Stimulated activated CD4-positive, alpha-beta T cell treated with anti-CD3 and anti-CD28 coated beads, Interleukin-1b, Interleukin-23, amount 100 ng/mL, for 24 hours (primary cell): ENCODE data around the gene ICAM2.
"Not testable (repeated sequence)": the region's sequence is repeated elsewhere in the genome, so short reads cannot be mapped to it uniquely, and the experiment has no call there.

ENCODE experiments used
- DNase-seq, 4 experiments: peaks; one replicate each; pipeline ENCODE4 v3.0.0-alpha.2; 2020; ENCODE audit warnings: low read depth in 4 of 4, low spot score in 1 of 4

The ICAM2 gene

DNA sequence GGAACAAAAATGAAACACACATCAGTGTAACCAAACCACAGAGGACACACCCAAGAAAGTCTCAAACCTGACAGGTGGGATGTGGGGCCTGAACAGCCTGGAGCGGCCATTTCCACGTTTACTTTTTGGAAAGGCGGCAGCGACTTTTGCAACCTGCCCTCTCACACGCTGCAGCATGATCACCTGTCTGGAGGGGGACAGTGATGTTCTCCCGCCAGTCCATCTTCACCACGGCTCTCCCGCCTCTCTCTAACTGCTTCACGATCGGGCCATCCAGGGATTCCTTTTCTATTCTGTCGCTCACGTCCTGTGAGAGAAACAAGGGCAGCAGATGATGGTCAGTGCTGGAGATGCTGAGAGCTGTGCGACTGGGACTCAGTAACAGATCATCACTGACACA lies 24.7 kb upstream of the ICAM2 start:
- no peak for DNase-seq

DNA sequence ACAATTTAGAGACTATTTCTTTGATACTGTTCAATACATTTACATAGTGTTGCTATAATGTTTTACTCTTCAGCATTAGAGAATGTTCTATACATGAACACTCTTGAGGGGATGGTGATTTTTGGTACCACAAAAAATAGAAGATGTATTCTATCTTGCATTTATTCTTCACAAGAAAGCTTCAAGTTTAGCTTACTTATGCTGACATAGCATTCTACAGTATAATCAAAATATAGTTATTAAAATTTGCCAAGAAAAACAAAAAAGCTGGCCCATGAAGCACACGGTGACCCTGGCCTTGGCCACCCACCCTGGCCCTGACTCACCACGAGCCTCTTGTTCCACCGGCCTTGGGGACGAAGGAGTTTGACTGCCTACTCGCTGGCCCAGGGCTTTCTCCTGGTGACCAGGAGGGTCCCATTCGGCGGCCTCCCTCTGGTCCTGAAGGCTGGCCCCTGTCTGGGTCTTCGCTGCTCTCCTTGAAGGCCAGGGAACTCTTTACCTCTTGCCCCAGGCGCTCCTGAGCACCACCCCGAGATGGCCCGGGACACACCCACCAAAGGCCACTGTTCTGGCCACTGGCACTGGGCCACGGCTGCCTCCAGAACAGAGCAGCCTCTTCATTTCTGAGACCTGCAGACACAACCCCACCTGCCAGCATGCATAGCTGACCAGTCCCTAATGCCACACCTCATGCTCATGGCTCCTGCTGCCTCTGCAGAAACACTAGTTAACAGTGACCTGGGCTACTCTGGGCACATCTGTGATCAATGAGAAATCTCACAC lies 22.5 kb upstream of the ICAM2 start:
- no peak for DNase-seq

DNA sequence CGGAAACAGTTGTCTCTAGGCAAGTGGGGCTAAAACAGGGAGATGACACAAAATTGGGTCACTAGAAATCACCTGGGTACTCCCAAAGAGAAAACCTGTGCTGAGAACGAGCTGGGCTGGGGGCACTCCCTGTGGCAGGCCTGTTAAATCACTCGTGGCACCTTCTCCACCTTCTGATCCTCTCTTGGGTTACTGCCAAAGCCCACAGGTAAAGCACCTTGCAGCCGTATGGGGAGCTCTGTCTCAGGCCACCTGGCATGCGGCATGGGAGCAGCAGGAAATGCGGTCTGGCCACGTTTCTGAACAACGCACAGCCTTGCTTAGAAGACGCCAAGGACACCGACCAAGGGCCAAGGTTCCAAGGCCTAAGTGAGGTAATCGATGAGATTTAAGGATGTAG lies 21.5 kb upstream of the ICAM2 start:
- no peak for DNase-seq

DNA sequence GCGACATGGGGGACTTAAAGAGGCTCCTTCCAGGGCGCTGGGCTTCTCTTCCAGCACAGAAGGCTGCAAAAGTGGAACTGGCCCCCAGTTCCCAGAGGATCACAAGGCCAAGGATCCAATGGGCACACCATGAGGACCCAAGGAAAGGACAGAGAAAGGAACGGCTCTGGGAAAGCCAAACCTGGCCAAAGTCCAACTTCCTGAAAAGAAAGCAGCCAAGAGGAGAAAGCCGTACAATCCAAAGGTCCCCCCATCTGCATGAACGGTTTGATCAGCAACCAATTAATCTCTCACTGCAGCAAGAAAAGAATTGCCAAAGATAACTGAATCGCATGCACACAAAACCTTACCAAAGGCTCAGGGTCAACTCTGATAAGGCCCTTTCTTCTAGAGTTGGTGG lies 19.8 kb upstream of the ICAM2 start:
- DNase-seq = no peak

DNA sequence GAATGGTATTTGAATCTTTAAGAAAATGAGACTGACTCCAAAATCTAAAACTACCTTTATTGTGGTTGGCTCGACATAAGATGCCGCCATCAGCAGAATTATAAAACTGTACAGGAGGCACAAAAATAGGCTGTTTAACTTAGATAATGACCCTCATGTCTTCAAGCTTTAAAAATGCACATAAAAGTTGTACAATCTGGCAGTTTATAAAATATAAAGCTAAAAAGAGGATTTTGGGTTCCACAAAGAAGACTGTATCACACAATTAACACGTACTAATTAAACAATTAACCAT lies 18.6 kb upstream of the ICAM2 start:
- no peak for DNase-seq

DNA sequence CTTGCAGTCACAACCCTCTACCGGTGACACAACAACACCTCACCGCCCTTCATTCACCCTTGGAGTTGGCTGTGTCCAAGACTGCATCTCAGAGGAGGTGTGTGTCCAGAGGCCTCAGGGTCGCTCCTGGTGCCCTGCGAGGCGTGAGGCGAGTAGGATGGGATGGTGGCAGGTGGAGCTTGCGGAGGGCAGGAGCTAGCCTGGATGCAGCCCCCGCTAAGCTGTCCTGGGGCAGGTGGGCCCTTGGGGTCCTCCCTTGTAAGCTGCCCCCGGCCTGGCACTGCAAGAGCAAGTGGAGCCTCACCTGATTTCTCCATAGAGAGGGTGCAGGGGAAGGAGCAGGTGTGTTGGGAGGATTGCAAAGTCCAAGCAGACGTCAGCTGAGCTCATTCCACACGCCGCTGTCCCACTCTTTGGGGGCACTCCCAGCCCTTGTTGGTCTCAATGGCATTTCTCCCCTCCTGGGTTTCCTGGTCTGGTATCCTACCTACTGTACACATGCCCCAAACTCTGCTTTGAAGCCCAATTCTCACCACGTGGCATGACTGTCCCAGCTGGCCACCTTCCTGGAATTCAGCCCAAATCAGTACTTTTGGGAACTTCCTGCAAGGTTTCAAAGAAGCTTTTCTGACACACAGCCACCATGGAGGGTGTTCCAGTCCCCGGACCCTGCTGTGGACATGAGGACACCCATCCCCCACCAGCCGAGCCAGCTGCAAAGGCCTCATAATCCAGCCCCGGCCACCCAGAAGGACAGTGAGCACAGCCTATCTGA lies 18.1 kb upstream of the ICAM2 start:
- no peak for DNase-seq

DNA sequence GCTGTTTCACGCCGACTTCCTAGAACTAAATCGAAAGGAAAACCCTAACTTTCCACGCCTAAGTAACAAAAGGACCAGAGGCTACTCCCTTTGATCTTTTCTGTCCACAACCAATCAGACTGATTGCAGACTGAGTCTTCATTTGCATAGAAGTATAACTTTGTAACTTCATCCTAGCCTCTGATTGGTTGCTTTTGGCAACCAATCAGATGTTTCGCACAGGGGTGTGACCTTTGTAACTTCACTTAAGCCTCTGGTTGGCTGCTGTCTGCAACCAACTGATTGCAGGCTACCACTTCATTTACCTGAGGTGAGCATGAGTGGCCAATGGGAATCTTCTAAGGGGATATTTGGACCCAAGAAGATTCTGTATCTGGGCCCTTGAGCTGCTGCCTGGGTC lies 17.4 kb upstream of the ICAM2 start:
- no peak for DNase-seq

DNA sequence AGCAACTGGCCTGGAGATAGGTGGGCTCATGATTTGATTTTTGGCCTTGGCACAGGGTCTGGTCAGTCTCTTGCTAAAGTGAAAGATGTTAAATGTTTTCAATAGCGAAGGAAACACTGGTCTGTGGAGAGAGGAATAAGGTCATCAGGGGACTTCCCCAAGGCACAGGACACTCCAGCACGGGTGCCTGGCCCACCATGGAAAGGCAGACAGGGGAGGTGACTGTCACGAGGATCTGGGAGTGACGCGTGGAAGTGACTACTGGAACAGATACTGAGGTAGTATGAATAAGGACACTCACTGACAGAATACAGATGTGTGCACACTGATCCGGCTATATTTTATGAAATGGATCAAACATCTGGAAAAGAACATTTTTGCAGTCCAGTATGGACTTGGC lies 16.7 kb upstream of the ICAM2 start:
- DNase-seq = no peak

DNA sequence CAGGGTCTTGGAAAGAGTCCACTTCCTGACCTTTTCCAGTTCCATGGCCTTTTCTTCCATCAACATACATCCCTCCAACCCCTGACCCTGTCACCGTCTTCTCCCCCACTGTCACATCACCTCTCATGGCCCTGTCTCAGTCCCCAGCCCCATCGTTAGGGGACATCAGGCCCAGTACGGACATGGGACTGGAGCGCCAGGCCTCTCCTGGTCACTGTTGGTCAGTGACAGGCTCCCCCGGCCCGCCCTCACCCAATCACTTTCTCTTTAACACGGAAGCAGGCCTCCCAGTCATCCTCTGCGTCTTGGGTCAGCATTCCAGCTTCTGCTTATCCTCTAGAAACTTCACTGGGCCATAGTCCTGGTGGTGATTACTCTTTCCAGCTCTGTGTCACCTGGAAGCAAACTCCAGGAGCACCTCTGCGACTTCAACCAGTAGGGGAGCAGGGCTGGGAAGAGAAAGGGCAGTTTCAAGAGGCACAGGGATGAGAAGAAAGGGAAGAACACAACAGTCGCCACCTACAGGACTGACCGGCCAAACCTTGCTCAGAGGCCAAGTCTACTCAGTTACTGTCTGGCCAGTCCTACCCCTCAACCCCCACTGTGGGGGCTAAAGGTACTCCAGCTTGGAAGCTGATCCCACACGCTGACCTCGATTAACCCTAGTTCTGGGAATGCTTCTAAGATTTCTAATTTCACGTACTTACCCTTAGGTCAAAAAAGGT lies 15.9 kb upstream of the ICAM2 start:
- DNase-seq = no peak

DNA sequence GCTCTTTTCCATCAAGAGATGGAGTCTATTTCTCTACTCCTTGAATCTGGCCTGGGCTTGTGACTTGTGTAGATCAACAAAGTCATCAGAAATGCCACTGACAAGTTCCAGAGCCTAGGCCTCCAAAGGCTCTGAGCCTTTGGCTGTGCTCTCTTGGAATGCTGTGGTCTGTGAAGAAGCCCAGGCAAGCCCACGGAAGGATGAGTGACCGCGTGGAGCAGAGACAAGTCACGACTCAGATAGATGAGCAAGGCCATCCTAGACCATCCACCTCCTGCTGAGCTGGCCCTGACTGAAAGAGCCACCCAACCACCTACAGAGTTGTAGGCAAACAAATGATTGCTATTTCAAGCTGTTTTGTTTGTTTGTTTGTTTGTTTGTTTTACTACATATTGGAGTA lies 11.6 kb upstream of the ICAM2 start:
- no peak for DNase-seq

DNA sequence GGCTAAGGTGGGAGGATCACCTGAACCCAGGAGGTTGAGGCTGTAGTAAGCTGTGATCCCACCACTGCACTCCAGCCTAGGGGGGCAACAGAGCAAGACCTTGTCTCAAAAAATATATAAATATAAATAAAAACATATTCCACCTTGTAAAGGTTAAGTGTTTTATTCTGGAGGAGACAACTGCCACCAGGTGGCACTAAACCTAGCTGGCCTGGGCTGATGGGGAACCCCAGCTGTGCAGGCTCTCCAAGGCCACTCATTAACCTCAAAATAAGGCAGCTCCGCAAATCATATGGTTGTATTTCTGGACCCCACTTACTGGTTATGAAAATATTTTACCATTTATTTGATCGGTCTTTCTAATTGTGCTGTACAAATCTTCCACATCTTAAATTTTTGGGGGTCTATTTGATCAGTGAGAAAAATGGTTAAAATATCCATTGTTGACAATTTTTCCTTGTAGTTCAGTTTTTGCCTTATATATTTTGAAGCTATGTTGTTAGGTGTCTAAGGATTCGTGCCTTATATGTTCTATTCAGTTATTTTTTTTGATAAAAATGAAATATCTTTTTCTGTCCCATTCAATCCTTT lies 8.5 kb upstream of the ICAM2 start:
- DNase-seq = peak; percentile 44 to 59 (median 49)

DNA sequence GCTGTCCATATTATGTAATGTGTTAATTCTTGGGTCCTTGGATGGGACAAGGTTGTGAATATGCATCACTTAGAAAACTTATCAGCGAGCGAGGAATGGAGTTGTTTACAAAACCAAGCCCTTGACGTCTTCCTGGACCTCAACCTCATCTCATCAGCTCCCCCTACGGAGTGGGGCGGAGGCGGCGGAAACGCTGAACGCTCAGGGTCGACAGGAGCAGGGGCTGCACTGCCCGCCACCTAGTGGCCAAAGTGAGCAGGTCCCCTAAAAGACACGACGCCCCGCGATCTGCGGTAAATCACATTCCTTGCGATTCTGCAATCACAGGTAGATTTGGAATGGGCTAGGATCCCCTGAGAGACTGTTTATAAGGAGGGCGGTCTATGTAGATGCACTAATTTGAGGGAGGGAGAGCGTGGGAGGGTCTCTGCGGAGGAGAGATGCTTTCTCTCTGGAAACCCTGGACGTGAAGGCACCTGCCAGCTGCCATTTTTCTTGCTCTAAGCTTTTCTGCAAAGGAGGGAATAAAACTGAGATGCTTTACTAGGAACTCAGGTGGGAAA lies 5.4 kb upstream of the ICAM2 start:
- DNase-seq = peak; percentile 66 to 83 (median 76)

DNA sequence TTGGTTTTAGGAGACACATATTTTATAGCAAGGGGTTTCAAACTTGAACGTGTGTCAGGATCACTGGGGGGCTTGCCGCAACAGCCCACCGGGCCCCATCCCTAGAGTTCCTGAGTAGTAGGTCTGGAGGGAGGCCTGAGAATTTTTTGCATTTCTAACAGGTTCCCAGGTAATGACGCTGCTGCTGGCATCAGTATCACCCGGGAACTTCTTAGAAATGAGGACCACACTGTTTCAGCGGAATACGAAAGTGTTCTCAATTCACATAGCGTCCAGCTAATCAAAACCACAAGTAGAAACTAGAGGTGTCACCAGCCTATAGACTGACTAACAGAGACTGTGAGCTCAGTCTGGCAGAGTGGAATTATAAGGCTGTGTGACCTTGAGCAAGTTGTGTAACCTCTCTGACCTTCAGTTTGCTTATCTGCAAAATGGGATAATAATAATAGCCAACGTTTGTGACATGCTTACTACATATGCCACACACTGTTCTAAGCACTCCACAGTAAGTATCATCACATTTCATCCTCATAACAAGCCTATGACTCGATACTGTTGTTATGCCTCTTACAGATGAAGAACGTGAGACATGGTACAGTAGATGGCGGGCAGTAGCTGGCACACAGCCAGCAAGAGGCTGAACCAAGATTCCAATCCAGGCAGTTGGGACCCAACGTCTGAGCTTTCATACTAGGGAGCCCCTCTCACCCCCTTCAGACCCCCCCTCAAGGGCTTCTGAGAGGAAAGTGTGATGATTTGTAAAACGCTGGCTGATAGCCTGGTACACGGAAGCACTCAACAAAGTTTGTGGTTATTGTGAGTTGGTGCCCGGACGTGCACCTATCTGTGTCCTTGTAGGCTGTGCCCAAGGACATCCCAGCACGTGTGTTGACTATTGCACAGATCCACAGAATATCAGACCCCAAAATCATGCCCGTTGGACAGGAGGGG lies 4.6 kb upstream of the ICAM2 start:
- peak in 1 of 4 experiments; percentile 26 for DNase-seq

DNA sequence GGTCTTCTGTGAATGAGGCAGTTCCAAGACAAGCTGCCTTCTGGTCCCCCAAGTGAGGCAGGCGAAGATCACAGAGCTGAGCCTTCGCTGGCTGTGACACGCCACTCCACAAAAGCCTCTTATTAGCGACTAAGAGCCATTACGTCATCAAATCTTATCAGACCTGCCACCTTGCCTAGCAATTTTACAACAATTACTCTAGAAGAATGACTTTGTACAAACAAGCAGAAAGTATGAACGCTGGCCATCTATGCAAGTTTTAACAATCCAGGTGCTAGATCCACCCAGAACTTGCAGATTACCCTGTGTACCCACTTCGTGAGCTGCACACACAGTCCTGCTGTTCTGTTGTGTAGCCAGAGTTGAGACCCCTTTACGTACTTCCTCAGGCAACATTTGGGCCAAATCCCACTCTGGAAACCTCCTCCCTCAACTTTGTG lies 3.8 kb upstream of the ICAM2 start:
- no peak for DNase-seq

DNA sequence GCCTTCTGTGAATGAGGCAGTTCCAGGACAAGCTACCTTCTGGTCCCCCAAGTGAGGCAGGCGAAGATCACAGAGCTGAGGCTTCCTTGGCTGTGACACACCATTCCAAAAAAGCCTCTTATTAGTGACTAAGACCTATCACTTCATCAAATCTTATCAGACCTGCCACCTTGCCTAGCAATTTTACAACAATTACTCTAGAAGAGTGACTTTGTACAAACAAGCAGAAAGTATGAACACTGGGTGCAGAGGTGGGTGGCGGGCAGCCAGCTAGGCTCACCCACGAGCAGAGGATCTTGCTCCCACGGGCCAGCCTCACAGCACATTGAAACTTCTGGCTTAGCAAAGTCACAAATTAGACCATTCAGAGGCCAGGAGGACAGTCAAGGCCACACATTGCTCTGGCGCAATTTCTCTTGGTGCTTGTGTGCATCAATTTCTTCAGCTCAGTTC lies 2.2 kb upstream of the ICAM2 start:
- no peak for DNase-seq

DNA sequence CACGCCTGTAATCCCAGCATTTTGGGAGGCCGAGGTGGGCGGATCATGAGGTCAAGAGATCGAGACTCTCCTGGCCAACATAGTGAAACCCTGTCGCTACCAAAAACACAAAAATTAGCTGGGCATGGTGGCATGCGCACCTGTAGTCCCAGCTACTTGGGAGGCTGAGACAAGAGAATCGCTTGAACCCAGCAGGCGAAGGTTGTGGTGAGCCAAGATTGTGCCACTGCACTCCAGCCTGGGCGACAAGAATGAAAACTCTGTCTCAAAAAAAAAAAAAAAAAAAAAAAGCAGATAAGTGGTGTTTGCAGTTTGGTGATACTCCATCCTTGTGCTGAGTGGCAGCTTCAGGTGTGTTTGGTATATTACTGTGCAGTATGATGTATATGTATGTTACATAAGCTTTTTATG lies 877 bp downstream of the ICAM2 start:
- DNase-seq = not testable (repeated sequence)

DNA sequence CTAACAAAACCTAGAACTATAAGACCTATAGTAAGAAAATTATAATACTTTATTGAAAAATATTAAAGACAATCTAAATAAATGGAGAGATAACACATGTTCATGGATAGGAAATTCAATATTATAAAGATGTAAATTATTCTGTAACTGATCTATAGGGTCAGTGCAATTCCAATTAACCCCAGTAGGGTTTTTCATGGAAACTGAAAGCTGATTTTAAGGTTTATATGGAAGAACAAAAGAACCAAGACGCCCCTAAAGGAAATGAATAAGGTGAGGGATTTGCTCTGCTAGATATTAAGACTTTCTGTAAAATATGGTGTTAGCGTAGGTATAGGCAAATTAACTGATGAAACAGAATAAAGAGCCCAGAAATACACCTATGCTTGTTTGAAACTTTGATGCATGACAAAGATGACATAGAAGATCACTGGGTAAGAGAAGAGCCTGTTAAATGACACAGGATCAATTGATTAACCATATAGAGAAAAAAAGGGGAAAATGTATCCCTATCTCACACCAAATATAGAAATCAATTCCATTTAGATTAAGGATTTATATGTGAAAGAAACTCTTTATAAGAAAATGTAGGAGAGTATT lies 3.0 kb downstream of the ICAM2 start:
- no peak for DNase-seq

DNA sequence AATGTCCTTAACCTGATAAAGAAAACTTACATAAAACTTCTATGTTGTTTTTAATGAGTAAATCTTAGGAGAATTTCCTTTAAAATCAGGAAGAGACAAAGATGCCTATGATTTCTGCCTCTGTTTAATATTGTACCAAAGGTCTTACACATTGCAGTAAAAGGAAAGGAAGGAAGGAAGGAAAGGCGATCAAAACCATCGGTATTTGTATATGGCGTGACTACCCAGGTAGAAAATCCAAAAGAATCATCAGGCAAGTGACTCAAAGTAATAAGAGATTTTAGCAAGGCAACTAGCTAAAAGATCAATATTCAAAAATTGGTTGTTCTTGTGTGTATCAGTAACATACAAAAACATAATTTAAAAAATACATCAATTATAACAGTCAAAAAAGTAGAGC lies 3.5 kb downstream of the ICAM2 start:
- no peak for DNase-seq

DNA sequence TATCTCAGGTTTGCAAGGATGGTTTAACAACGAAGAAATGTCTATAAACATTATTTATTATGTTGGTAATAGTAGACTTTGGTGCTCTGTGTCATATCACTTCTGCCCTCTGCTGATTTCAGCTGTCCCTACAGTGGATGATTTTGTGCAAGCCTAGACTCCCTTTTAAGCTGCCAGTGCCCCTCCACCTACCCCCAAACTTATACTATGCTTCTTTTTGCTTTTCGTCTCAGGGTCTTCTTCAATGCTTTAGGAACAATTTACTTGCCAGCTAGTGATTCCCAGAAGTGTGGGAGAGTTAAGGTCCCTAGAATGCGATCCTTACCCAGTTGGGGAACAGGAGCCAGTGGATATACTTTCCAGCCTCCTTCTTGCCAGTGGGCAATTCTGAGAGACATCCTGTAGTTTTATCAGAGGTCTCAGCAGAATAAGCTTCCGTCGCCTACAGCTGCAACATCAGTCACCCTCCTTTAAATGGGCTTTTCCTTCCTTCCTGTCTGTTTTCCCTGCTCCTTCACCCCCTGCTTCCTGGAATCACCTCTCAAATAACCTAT lies 4.1 kb downstream of the ICAM2 start:
- no peak for DNase-seq
